Left ventricle myocardium inferior (tissue), 1 donor: ENCODE measurements around the gene OTOS. TPM values are rescaled to one million over a fixed set of nuclear protein-coding genes. Genes with fewer than 3 reads are reported as not detected.

ENCODE experiments used
- DNase-seq: peaks from one replicate; pipeline ENCODE4 v3.0.0-alpha.2; 2020
- H3K27ac ChIP-seq: fragments of 200-600 bp; replicated peaks from 2 replicates; pipeline ENCODE4 v1.8.0; 2021
- H3K27me3 ChIP-seq: fragments of 200-600 bp; 2 replicates; pipeline ENCODE4 v1.8.0; 2021; ENCODE audit warnings: low read depth
- H3K36me3 ChIP-seq: fragments of 200-600 bp; 2 replicates; pipeline ENCODE4 v1.8.0; 2021
- H3K4me1 ChIP-seq: fragments of 200-600 bp; 2 replicates; pipeline ENCODE4 v1.8.0; 2021
- H3K4me3 ChIP-seq: fragments of 200-600 bp; 2 replicates; pipeline ENCODE4 v1.8.0; 2021; ENCODE audit warnings: mild to moderate bottlenecking, moderate library complexity
- H3K9me3 ChIP-seq: fragments of 200-600 bp; replicated peaks from 2 replicates; pipeline ENCODE4 v1.8.0; 2021
- intact Hi-C: fragments of 100-400 bp; cut with micrococcal nuclease; formaldehyde crosslinking; loops from one replicate; pipeline ENCODE4 v1.11.0; 2022
- total RNA-seq: library from RNA; stranded (reverse); fragmentation: NEBNext Ultra II Directional; extraction: Animal tissue kit (Norgen Biotek cat#: 25700); gene quantifications from one replicate; pipeline ENCODE4 v1.2.1, GENCODE V29; 2021
- TF ChIP-seq, protein P1 (sequence below): fragments of 200-600 bp; IDR thresholded peaks from 2 replicates; pipeline ENCODE4 v1.8.0; 2021; ENCODE audit warnings: antibody characterized with exemption, mild to moderate bottlenecking, borderline replicate concordance
- donor health status: DM: no; HTN: yes; CAD: no; lungs with severe emphysema.

The OTOS gene
- total RNA-seq, 1 donor from 2014 or later, result not detected

DNA sequence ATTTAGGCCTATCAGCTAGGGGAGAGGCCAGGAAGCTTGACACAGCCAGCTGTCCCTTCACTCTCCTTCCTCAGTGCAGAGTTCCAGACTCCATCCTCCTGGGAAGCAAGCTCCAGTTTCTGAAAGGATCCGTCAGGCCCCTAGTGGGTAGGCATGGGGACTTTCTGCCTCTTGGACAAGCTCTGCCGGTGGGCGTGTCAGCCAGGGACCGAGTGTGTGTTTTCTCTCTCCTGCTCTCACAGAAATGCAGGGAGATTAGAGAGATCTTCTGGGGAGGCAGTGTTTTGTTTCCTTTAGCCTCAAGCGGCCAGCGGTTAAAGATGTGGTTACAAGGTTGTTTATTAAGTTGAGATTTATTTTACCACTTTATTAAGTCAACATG lies 29.9 kb upstream of the OTOS start:
- Histone ChIP-seq H3K4me1 (no peaks in the 10 kb centered on the region), H3K36me3 (no peaks in the 10 kb centered on the region), H3K4me3 (no peak overlapping the region), H3K9me3 (no peaks in the 10 kb centered on the region), H3K27ac (no peak overlapping the region), H3K27me3 (peaks cover 44% of the 10 kb centered on the region)
- intact Hi-C loops, result no loop called here
- DNase-seq, result no peak
- TF ChIP-seq, protein P1, sequence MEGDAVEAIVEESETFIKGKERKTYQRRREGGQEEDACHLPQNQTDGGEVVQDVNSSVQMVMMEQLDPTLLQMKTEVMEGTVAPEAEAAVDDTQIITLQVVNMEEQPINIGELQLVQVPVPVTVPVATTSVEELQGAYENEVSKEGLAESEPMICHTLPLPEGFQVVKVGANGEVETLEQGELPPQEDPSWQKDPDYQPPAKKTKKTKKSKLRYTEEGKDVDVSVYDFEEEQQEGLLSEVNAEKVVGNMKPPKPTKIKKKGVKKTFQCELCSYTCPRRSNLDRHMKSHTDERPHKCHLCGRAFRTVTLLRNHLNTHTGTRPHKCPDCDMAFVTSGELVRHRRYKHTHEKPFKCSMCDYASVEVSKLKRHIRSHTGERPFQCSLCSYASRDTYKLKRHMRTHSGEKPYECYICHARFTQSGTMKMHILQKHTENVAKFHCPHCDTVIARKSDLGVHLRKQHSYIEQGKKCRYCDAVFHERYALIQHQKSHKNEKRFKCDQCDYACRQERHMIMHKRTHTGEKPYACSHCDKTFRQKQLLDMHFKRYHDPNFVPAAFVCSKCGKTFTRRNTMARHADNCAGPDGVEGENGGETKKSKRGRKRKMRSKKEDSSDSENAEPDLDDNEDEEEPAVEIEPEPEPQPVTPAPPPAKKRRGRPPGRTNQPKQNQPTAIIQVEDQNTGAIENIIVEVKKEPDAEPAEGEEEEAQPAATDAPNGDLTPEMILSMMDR, result no peak

DNA sequence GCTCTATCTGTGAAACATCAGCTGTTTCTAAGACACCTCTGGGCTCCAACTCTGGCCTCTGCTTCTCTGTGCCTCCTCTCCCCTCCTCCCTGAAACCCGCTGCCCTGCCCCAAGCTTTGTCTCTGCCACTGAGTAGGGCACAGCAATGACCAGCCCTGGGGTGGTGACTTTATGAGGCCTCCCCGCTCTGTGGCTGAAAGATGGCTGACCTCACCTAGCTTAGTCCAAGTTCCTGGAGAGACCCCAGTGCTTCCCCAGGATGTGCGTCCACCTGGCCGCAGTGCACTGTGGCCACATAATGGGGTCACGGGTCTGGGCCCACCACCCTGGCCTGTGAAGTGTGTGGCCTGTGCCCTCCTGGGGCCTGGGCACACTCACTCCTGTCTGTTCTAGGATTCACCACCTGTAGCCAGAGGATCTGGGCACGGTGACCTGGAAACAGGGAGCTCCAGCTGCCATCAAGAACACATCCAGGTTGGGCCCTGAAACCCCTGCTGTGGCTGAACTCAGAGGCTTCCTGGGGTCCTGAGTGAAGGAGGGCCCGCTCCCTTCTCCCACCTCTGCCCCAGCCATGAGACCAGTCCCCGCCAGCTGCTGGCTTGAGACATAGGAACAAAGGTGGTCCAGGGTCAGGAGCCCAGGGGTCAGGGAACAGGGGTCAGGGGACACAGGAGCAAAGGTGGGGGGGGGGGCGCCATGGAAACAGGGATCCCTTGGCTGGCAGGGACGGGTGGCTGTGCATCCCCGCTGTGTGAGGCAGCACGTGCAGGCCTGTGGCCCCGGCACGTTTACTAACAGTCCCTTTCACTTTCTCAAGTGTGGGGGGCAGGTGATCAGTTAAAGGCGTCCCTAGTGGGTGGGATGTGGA lies 29.3 kb upstream of the OTOS start:
- DNase-seq, result no peak
- no peaks in the 10 kb centered on the region for H3K4me1 ChIP-seq
- H3K27ac ChIP-seq, result no peak overlapping the region
- TF ChIP-seq, protein P1, result no peak
- H3K36me3 ChIP-seq, result no peaks in the 10 kb centered on the region
- H3K4me3 ChIP-seq, result no peak overlapping the region
- no peaks in the 10 kb centered on the region for H3K9me3 ChIP-seq
- peaks cover 42% of the 10 kb centered on the region for H3K27me3 ChIP-seq
- intact Hi-C loops, result no loop called here

DNA sequence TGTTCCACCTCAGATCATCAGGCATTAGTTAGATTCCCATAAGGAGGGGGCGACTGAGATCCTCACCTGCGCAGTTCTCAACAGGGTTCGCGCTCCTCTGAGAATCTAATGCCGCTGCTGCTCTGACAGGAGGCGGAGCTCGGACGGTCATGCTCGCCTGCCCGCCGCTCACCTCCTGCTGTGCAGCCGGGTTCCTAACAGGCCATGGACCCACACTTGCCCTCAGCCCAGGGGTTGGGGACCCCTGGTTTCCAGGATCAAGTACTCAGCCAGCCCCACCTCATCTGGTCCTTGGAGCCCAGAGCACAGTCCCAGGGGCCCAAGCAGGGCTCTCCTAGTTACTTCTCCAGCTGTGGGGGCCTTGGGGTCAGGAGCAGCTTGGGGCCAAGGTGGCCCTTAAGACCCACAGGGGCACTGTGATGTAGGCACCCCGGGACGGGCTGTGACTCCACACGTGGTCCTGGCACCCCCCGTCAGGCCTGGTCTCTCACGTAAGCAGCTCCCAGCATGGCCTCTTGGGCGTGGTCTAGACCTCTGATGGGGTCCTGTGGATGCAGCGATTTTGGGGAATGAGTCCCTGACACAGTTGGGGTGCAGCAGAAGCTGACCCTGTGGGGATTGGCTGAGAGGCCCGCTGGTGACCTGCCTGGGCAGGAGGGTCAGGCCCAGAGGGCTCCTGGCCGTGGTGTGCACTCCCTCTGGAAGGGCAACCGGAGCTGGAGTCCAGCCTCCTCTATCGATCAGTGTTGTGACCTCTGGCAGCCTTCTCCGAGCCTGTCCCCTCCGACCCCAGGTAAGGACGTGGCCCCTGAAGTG lies 28.3 kb upstream of the OTOS start:
- Histone ChIP-seq H3K9me3 (no peaks in the 10 kb centered on the region), H3K27ac (no peak overlapping the region), H3K4me1 (no peaks in the 10 kb centered on the region), H3K36me3 (no peaks in the 10 kb centered on the region), H3K27me3 (peaks cover 39% of the 10 kb centered on the region), H3K4me3 (no peak overlapping the region)
- TF ChIP-seq, protein P1, result no peak
- intact Hi-C loops, result no loop called here
- DNase-seq, result no peak

DNA sequence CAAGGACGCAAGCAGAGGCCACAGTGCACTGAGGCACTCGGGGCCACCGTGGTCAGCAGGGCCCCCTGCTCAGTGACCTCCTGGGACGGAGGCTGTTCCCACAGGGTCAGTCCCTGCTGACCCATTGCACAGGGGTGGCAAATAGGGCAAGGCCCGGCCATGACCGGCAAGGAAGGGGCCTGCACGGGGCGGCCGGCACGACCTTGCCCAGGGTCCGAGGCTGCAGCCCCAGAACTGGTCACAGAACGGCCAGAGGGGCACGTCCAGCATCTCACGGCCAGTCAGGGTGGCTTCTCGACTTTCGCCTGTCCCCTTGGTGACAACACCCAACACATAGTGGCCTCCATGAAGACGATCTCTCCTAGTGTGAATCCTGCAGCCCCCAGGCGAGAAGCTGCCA lies 27.6 kb upstream of the OTOS start:
- TF ChIP-seq, protein P1, result no peak
- H3K9me3 ChIP-seq, result no peaks in the 10 kb centered on the region
- H3K27ac ChIP-seq, result no peak overlapping the region
- no peak overlapping the region for H3K4me3 ChIP-seq
- no peak for DNase-seq
- no peaks in the 10 kb centered on the region for H3K4me1 ChIP-seq
- intact Hi-C loops, result no loop called here
- H3K27me3 ChIP-seq, result peaks cover 39% of the 10 kb centered on the region
- no peaks in the 10 kb centered on the region for H3K36me3 ChIP-seq

DNA sequence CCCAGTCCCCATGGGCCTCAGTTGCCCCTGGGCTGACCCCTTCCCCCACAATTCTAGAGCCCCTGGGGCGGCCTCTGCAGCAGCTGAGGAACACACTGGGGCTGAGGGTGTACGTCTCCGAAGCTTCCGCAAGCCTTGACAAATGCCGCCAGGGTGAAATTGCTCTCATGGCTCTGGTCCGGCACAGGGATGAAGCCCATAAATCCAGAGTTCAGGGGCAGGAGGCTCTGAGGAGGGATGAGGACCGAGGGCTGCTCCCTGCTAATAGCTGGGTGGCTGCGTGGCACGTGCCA lies 27.1 kb upstream of the OTOS start:
- Histone ChIP-seq H3K36me3 (no peaks in the 10 kb centered on the region), H3K9me3 (no peaks in the 10 kb centered on the region), H3K4me3 (no peak overlapping the region), H3K4me1 (no peaks in the 10 kb centered on the region), H3K27me3 (peaks cover 39% of the 10 kb centered on the region), H3K27ac (no peak overlapping the region)
- intact Hi-C loops, result no loop called here
- TF ChIP-seq, protein P1, result no peak
- no peak for DNase-seq
